Loucy (cell line): ENCODE data around the gene DMRT3.

Experiments
- CTCF ChIP-seq: fragments of 200-600 bp; sonication (generic); conservative IDR thresholded peaks from 2 replicates; pipeline ENCODE4 v1.5.1; 2014; ENCODE audit warnings: mild to moderate bottlenecking, antibody characterized with exemption, low read length
- EZH2phosphoT487 ChIP-seq: fragments of 200-600 bp; IDR thresholded peaks from 2 replicates; pipeline ENCODE4 v1.6.1; 2018; ENCODE audit warnings: antibody characterized with exemption, mild to moderate bottlenecking, moderate library complexity, borderline replicate concordance

GRCh38 chr9:1007312-1007711, 30.9 kb downstream of the DMRT3 start:
- TF ChIP-seq CTCF (no peak), EZH2phosphoT487 (no peak)
